Activated CD8-positive, alpha-beta T cell treated with anti-CD3 and anti-CD28 coated beads for 36 hours (primary cell): Measurements from ENCODE around the gene ZCCHC24. TPM values are rescaled to one million over a fixed set of nuclear protein-coding genes. Genes with fewer than 3 reads are reported as not detected.

Source experiments
- ATAC-seq: fragments of 200-7000 bp; cut with Tn5 transposase; one replicate; pipeline ENCODE4 v1.10.0; 2021; ENCODE audit warnings: mild to moderate bottlenecking, moderate library complexity
- CTCF ChIA-PET: fragments of 350-600 bp; sonication (Branson Sonifier 250); formaldehyde crosslinking; loops from one replicate; lab custom pipeline; 2021; ENCODE audit warnings: antibody characterized with exemption; lab: Charles Lee
- POLR2A ChIA-PET: fragments of 350-600 bp; sonication (Branson Sonifier 250); formaldehyde crosslinking; loops from one replicate; lab custom pipeline; 2021; ENCODE audit warnings: antibody characterized with exemption; lab: Charles Lee
- DNase-seq: peaks from one replicate; pipeline ENCODE4 v3.0.0-alpha.2; 2020
- H3K27ac Mint-ChIP-seq: one replicate; pipeline ENCODE4 v1.8.0; 2021; ENCODE audit warnings: mild to moderate bottlenecking, mixed read lengths
- H3K27me3 Mint-ChIP-seq: one replicate; pipeline ENCODE4 v1.8.0; 2021; ENCODE audit warnings: mixed read lengths
- H3K36me3 Mint-ChIP-seq: one replicate; pipeline ENCODE4 v1.8.0; 2021; ENCODE audit warnings: low read depth, mixed read lengths
- H3K4me1 Mint-ChIP-seq: one replicate; pipeline ENCODE4 v1.8.0; 2021; ENCODE audit warnings: low read depth, mixed read lengths
- H3K4me3 Mint-ChIP-seq: one replicate; pipeline ENCODE4 v1.8.0; 2021; ENCODE audit warnings: mild to moderate bottlenecking, moderate library complexity, mixed read lengths
- H3K9me3 Mint-ChIP-seq: one replicate; pipeline ENCODE4 v1.8.0; 2021; ENCODE audit warnings: mixed read lengths
- intact Hi-C: fragments of 100-400 bp; cut with micrococcal nuclease; formaldehyde crosslinking; loops from one replicate; pipeline ENCODE4 v1.10.0; 2022
- total RNA-seq, 2 experiments: library from RNA; stranded (reverse); gene quantifications; one replicate each; pipeline ENCODE4 v1.2.3, GENCODE V29; 2021
- TF ChIP-seq, protein P1 (sequence below): fragments of 200-600 bp; IDR thresholded peaks from one replicate; pipeline ENCODE4 v1.8.0; 2022; ENCODE audit warnings: antibody characterized with exemption, mild to moderate bottlenecking

ZCCHC24 gene
- total RNA-seq, 2 experiments from 2014 or later, result 1.0 to 1.7 TPM

GRCh38 chr10:79387974-79388850 lies 57.2 kb downstream of the ZCCHC24 start:
- no peak for ATAC-seq
- Mint-ChIP-seq H3K4me3 (no peak overlapping the region), H3K27ac (no peak overlapping the region), H3K9me3 (no peaks in the 10 kb centered on the region), H3K27me3 (no peaks in the 10 kb centered on the region), H3K36me3 (no peaks in the 10 kb centered on the region), H3K4me1 (peaks cover 7% of the 10 kb centered on the region)
- ChIA-PET POLR2A (interaction anchor here (0.7 kb wide), 1 partner anchor 67 kb away, joined by 3 read pairs; no protein-coding TSS in a partner anchor), CTCF (interaction anchor here (1.6 to 3.1 kb wide), 3 partner anchors 14 to 99 kb away, joined by 4 to 17 read pairs (median 7); no protein-coding TSS in a partner anchor)
- DNase-seq, result no peak
- intact Hi-C loops, result no loop called here
- TF ChIP-seq, protein P1, sequence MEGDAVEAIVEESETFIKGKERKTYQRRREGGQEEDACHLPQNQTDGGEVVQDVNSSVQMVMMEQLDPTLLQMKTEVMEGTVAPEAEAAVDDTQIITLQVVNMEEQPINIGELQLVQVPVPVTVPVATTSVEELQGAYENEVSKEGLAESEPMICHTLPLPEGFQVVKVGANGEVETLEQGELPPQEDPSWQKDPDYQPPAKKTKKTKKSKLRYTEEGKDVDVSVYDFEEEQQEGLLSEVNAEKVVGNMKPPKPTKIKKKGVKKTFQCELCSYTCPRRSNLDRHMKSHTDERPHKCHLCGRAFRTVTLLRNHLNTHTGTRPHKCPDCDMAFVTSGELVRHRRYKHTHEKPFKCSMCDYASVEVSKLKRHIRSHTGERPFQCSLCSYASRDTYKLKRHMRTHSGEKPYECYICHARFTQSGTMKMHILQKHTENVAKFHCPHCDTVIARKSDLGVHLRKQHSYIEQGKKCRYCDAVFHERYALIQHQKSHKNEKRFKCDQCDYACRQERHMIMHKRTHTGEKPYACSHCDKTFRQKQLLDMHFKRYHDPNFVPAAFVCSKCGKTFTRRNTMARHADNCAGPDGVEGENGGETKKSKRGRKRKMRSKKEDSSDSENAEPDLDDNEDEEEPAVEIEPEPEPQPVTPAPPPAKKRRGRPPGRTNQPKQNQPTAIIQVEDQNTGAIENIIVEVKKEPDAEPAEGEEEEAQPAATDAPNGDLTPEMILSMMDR, result no peak

- Mint-ChIP-seq H3K4me3 (no peak overlapping the region), H3K27ac (no peak overlapping the region), H3K4me1 (peaks cover 7% of the 10 kb centered on the region), H3K9me3 (no peaks in the 10 kb centered on the region), H3K36me3 (no peaks in the 10 kb centered on the region), H3K27me3 (no peaks in the 10 kb centered on the region)
- TF ChIP-seq, protein P1, result no peak
- POLR2A ChIA-PET, result interaction anchor here (0.7 to 0.8 kb wide), 2 partner anchors 68 to 139 kb away, joined by 3 read pairs; no protein-coding TSS in a partner anchor
- DNase-seq, result no peak
- ATAC-seq, result no peak
- CTCF ChIA-PET, result interaction anchor here (1.6 kb wide), 1 partner anchor 100 kb away, joined by 4 read pairs; no protein-coding TSS in a partner anchor
- intact Hi-C loops, result no loop called here
Measured at GRCh38 chr10:79387466-79387973, 57.9 kb downstream of the ZCCHC24 start.

DNA sequence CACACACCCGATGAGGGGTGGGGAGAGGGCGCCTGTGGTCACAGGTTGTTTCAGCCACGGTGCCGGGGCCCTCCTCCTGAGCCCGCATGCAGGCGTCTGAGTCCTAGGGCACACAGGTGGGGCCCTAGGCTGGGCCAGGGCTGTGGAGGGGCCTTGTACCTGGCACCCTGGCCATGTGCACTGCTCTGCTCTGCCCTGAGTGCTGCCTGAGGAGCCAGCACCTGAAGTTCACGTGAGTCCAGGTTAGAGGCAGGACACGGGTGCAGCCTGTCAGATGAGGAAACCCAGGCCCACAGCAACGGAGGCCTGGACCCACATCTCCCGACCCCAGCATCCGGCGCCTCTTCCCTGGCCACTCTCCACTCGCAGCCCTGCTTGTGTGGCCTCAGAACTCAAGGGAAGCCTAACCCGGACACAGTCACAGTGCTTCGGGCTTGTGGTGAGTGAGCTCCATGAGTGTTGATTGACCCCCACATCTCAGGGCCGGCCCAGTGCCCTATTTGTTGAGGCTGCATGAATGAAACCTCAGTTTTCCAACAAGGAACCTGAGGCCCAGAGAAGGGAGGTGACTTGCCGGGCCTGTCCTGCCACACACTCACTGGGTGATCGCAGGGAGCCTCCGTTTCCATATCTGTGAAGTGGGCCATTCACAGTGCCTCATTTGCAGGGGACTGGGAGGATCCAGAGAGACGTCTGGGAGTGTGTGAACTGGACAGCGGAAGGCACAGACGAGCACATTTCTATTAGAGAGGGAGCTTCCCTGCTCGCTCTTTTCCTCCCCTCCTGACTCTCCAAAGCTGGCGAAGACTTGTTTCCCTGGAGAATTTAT lies 58.6 kb downstream of the ZCCHC24 start:
- H3K36me3 Mint-ChIP-seq, result no peaks in the 10 kb centered on the region
- no peaks in the 10 kb centered on the region for H3K27me3 Mint-ChIP-seq
- TF ChIP-seq, protein P1, result no peak
- POLR2A ChIA-PET, result interaction anchor here (0.7 to 0.8 kb wide), 2 partner anchors 68 to 139 kb away, joined by 3 read pairs; no protein-coding TSS in a partner anchor
- H3K9me3 Mint-ChIP-seq, result no peaks in the 10 kb centered on the region
- intact Hi-C loops, result no loop called here
- no peak overlapping the region for H3K27ac Mint-ChIP-seq
- ATAC-seq (no peak), DNase-seq (no peak)
- no peak overlapping the region for H3K4me3 Mint-ChIP-seq
- peaks cover 7% of the 10 kb centered on the region for H3K4me1 Mint-ChIP-seq
- CTCF ChIA-PET, result interaction anchor here (1.6 kb wide), 1 partner anchor 101 kb away, joined by 4 read pairs; no protein-coding TSS in a partner anchor

GRCh38 chr10:79385804-79386531 lies 59.5 kb downstream of the ZCCHC24 start:
- Mint-ChIP-seq H3K4me3 (no peak overlapping the region), H3K4me1 (peaks cover 7% of the 10 kb centered on the region), H3K27me3 (no peaks in the 10 kb centered on the region), H3K36me3 (no peaks in the 10 kb centered on the region), H3K27ac (no peak overlapping the region), H3K9me3 (no peaks in the 10 kb centered on the region)
- no peak for ATAC-seq
- DNase-seq, result no peak
- intact Hi-C loops, result no loop called here
- ChIA-PET CTCF (no interaction called here), POLR2A (no interaction called here)
- TF ChIP-seq, protein P1, result no peak
